ENCODE results near the gene DOCK4. TPM values are rescaled to one million over a fixed set of nuclear protein-coding genes. Genes with fewer than 3 reads are reported as not detected.

DOCK4 gene
- total and polyA plus RNA-seq, 7 donors, result 1.8 to 12.7 (median 7.1) TPM

GRCh38 chr7:111871283-111871682 is 334.9 kb downstream of the DOCK4 start:
- Histone ChIP-seq H3K27me3 (ENCODE audit: insufficient read depth in 3 of 3, low read length in 2 of 3) (no peaks in the 10 kb centered on the region), H3K4me1 (peaks cover 15% of the 10 kb centered on the region), H3K27ac (no peak overlapping the region), H3K9me3 (no peaks in the 10 kb centered on the region), H3K4me3 (no peak overlapping the region), H3K36me3 (ENCODE audit: insufficient read depth in 1 of 2, low read depth in 1 of 2) (peaks cover 3 to 29% of the 10 kb centered on the region in 2 donors)
- 90 to 96% (median 94%) methylated on average over 1 of the region's 1 CpG for WGBS, 3 donors
- intact Hi-C loops (cut with DNase I), result no loop called here
- TF ChIP-seq, protein P1, sequence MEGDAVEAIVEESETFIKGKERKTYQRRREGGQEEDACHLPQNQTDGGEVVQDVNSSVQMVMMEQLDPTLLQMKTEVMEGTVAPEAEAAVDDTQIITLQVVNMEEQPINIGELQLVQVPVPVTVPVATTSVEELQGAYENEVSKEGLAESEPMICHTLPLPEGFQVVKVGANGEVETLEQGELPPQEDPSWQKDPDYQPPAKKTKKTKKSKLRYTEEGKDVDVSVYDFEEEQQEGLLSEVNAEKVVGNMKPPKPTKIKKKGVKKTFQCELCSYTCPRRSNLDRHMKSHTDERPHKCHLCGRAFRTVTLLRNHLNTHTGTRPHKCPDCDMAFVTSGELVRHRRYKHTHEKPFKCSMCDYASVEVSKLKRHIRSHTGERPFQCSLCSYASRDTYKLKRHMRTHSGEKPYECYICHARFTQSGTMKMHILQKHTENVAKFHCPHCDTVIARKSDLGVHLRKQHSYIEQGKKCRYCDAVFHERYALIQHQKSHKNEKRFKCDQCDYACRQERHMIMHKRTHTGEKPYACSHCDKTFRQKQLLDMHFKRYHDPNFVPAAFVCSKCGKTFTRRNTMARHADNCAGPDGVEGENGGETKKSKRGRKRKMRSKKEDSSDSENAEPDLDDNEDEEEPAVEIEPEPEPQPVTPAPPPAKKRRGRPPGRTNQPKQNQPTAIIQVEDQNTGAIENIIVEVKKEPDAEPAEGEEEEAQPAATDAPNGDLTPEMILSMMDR (IDR thresholded peaks at IDR 0.05), result no peak
- no peak for ATAC-seq
- DNase-seq, result no peak

- intact Hi-C loops (cut with DNase I), result no loop called here
- WGBS, 3 donors, result 98 to 100% (median 99%) methylated on average over 3 of the region's 3 CpGs
These were observed 336.9 kb downstream of the DOCK4 start for GRCh38 chr7:111869280-111869679.

DNA sequence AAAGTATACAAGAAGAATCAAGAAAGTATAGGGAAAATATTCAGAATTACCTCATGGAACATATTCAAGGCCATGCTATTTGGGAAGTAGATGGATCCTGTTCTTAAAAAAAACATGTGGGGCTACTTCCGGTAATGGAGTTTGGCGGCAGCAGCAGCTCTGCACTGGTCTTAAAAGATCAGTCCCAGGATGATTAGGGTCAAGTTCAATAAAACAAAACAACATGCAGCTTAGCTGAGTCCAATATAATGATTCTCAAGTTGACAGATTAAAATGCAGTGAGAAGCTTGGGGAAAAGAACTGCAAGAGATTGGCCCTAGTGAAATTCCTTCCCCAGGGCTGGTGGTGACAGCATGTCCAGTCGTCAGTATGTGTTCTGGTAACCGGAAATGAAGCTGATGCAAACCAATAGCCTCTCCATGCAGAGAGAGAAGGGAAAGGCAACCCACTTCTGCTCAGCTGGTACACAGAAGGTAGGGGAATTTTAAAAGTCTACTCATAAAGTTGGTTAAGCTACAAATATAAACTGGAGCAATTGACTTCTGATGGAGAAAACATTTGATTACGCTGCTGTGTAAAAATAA is 338.8 kb downstream of the DOCK4 start:
- no peak for DNase-seq
- ATAC-seq, result peak in 3 of 4 donors; percentile 36 to 65 (median 38)
- intact Hi-C loops (cut with DNase I), result no loop called here
- H3K4me1 ChIP-seq, result peaks cover 21% of the 10 kb centered on the region
- no peak overlapping the region for H3K27ac ChIP-seq
- 48 to 56% (median 52%) methylated on average over 5 of the region's 5 CpGs for WGBS, 3 donors
- H3K9me3 ChIP-seq, result no peaks in the 10 kb centered on the region
- TF ChIP-seq, protein P1 (IDR thresholded peaks at IDR 0.05), result no peak
- H3K27me3 ChIP-seq (ENCODE audit: insufficient read depth in 3 of 3, low read length in 2 of 3), result no peaks in the 10 kb centered on the region
- peaks cover 3 to 37% of the 10 kb centered on the region in 2 donors for H3K36me3 ChIP-seq (ENCODE audit: insufficient read depth in 1 of 2, low read depth in 1 of 2)
- no peak overlapping the region for H3K4me3 ChIP-seq

More at GRCh38 chr7:111869280-111869679, 336.9 kb downstream of the DOCK4 start:
- Histone ChIP-seq H3K4me3 (no peak overlapping the region), H3K27ac (no peak overlapping the region), H3K27me3 (ENCODE audit: insufficient read depth in 3 of 3, low read length in 2 of 3) (no peaks in the 10 kb centered on the region), H3K4me1 (peaks cover 21% of the 10 kb centered on the region), H3K9me3 (no peaks in the 10 kb centered on the region), H3K36me3 (ENCODE audit: insufficient read depth in 1 of 2, low read depth in 1 of 2) (peaks cover 3 to 29% of the 10 kb centered on the region in 2 donors)
- DNase-seq (no peak), ATAC-seq (no peak)
- TF ChIP-seq, protein P1 (IDR thresholded peaks at IDR 0.05), result no peak

GRCh38 chr7:111866787-111867186 is 339.4 kb downstream of the DOCK4 start:
- DNase-seq, result no peak
- H3K27me3 ChIP-seq (ENCODE audit: insufficient read depth in 3 of 3, low read length in 2 of 3), result no peaks in the 10 kb centered on the region
- peaks cover 21% of the 10 kb centered on the region for H3K4me1 ChIP-seq
- H3K27ac ChIP-seq, result no peak overlapping the region
- WGBS, 3 donors, result 27 to 48% (median 36%) methylated on average over 2 of the region's 2 CpGs
- intact Hi-C loops (cut with DNase I), result no loop called here
- peak; percentile 59 to 77 (median 70) for ATAC-seq
- TF ChIP-seq, protein P1 (IDR thresholded peaks at IDR 0.05), result no peak
- peaks cover 3 to 34% of the 10 kb centered on the region in 2 donors for H3K36me3 ChIP-seq (ENCODE audit: insufficient read depth in 1 of 2, low read depth in 1 of 2)
- H3K4me3 ChIP-seq, result no peak overlapping the region
- no peaks in the 10 kb centered on the region for H3K9me3 ChIP-seq

GRCh38 chr7:111865430-111865829 is 340.8 kb downstream of the DOCK4 start:
- DNase-seq, result no peak
- intact Hi-C loops (cut with DNase I), result no loop called here
- no peaks in the 10 kb centered on the region for H3K9me3 ChIP-seq
- H3K27ac ChIP-seq, result no peak overlapping the region
- peaks cover 21% of the 10 kb centered on the region for H3K4me1 ChIP-seq
- WGBS, 3 donors, result 12 to 43% (median 16%) methylated on average over 1 of the region's 1 CpG
- H3K4me3 ChIP-seq, result no peak overlapping the region
- no peak for ATAC-seq
- no peaks in the 10 kb centered on the region for H3K27me3 ChIP-seq (ENCODE audit: insufficient read depth in 3 of 3, low read length in 2 of 3)
- TF ChIP-seq, protein P1 (IDR thresholded peaks at IDR 0.05), result no peak
- H3K36me3 ChIP-seq (ENCODE audit: insufficient read depth in 1 of 2, low read depth in 1 of 2), result peaks cover 3 to 32% of the 10 kb centered on the region in 2 donors

Measured in psoas muscle (tissue), 8 donors.